ENCODE results near the gene CACNA2D1. TPM values are rescaled to one million over a fixed set of nuclear protein-coding genes. Genes with fewer than 3 reads are reported as not detected.

CACNA2D1 gene
- total RNA-seq, 1 experiment from 2014 or later = 0.27 TPM

- ChIA-PET POLR2A (no interaction called here), RAD21 (ENCODE audit: low non-redundant PET in 1 of 2, low total read pairs in 2 of 2, uncharacterized antibody in 2 of 2, unreplicated experiment in 2 of 2) (no interaction called here), CTCF (no interaction called here)
- ATAC-seq = no peak
- Histone ChIP-seq H3K9me2 (ENCODE audit: insufficient read depth) (no peaks in the 10 kb centered on the region), H2AFZ (ENCODE audit: low read depth, low read length, poor library complexity, severe bottlenecking) (peak overlapping the region; percentile 34), H3K4me2 (ENCODE audit: low read length) (no peak overlapping the region), H3K27me3 (ENCODE audit: insufficient read depth, low read length) (no peaks in the 10 kb centered on the region), H4K20me1 (ENCODE audit: insufficient read depth) (no peaks in the 10 kb centered on the region), H3K27ac (ENCODE audit: low read depth, low read length) (no peak overlapping the region), H3K79me2 (ENCODE audit: insufficient read depth, low read length) (no peaks in the 10 kb centered on the region), H3K4me1 (ENCODE audit: control insufficient read depth in 1 of 2, insufficient read depth in 2 of 2, low read length in 2 of 2) (no peaks in the 10 kb centered on the region), H3K4me3 (replicated peaks in 1 of 2; ENCODE audit: low read depth in 1 of 2, low read length in 2 of 2) (no peak overlapping the region), H3K9me3 (ENCODE audit: control insufficient read depth in 1 of 2, insufficient read depth in 1 of 2, low read depth in 1 of 2, low read length in 2 of 2) (no peaks in the 10 kb centered on the region), H3K36me3 (ENCODE audit: control insufficient read depth in 1 of 2, insufficient read depth in 2 of 2, low read length in 2 of 2) (no peaks in the 10 kb centered on the region), H3K9ac (ENCODE audit: low read length) (no peak overlapping the region)
- TF ChIP-seq MAX (IDR thresholded peaks at IDR 0.05) (no peak), SRF (IDR thresholded peaks at IDR 0.05; ENCODE audit: low read depth) (no peak), CBX3 (IDR thresholded peaks at IDR 0.05; ENCODE audit: low read depth) (no peak), EGR1 (IDR thresholded peaks at IDR 0.05; ENCODE audit: low read depth) (no peak), SP1 (IDR thresholded peaks at IDR 0.05; ENCODE audit: low read depth) (no peak), POLR2A (IDR thresholded peaks at IDR 0.05; ENCODE audit: borderline replicate concordance, extremely low read depth, insufficient read depth, insufficient read length) (no peak), ZFX (IDR thresholded peaks at IDR 0.05) (no peak), CEBPB (IDR thresholded peaks at IDR 0.05; ENCODE audit: low read depth) (no peak)
- DNase-seq (ENCODE audit: low read depth, low spot score) = no peak
- intact Hi-C loops (cut with micrococcal nuclease) = no loop called here
- no TSS peak for BruUV-seq (replicated peaks)
Observed at GRCh38 chr7:82087099-82087498, 356.5 kb downstream of the CACNA2D1 start.

GRCh38 chr7:82085116-82085515 lies 358.5 kb downstream of the CACNA2D1 start:
- RAD21 ChIA-PET (ENCODE audit: low non-redundant PET in 1 of 2, low total read pairs in 2 of 2, uncharacterized antibody in 2 of 2, unreplicated experiment in 2 of 2) = no interaction called here
- CTCF ChIA-PET = no interaction called here
- H4K20me1 ChIP-seq (ENCODE audit: insufficient read depth) = no peaks in the 10 kb centered on the region
- no peaks in the 10 kb centered on the region for H3K4me1 ChIP-seq (ENCODE audit: control insufficient read depth in 1 of 2, insufficient read depth in 2 of 2, low read length in 2 of 2)
- intact Hi-C loops (cut with micrococcal nuclease) = no loop called here
- no peaks in the 10 kb centered on the region for H3K9me3 ChIP-seq (ENCODE audit: control insufficient read depth in 1 of 2, insufficient read depth in 1 of 2, low read depth in 1 of 2, low read length in 2 of 2)
- ATAC-seq (no peak), DNase-seq (ENCODE audit: low read depth, low spot score) (no peak)
- no peak overlapping the region for H3K4me3 ChIP-seq (replicated peaks in 1 of 2; ENCODE audit: low read depth in 1 of 2, low read length in 2 of 2)
- H3K9ac ChIP-seq (ENCODE audit: low read length) = no peak overlapping the region
- POLR2A ChIA-PET = no interaction called here
- no peaks in the 10 kb centered on the region for H3K9me2 ChIP-seq (ENCODE audit: insufficient read depth)
- no peak overlapping the region for H3K27ac ChIP-seq (ENCODE audit: low read depth, low read length)
- H3K27me3 ChIP-seq (ENCODE audit: insufficient read depth, low read length) = no peaks in the 10 kb centered on the region
- no peaks in the 10 kb centered on the region for H3K79me2 ChIP-seq (ENCODE audit: insufficient read depth, low read length)
- BruUV-seq (replicated peaks) = no TSS peak
- H3K36me3 ChIP-seq (ENCODE audit: control insufficient read depth in 1 of 2, insufficient read depth in 2 of 2, low read length in 2 of 2) = no peaks in the 10 kb centered on the region
- TF ChIP-seq FOSL1 (IDR thresholded peaks at IDR 0.05; ENCODE audit: low read depth) (no peak), POLR2A (IDR thresholded peaks at IDR 0.05; ENCODE audit: borderline replicate concordance, extremely low read depth, insufficient read depth, insufficient read length) (no peak), EZH2 (IDR thresholded peaks at IDR 0.05) (no peak), EZH2phosphoT487 (IDR thresholded peaks at IDR 0.05; ENCODE audit: borderline replicate concordance) (no peak), YY1 (IDR thresholded peaks at IDR 0.05; ENCODE audit: extremely low read depth, insufficient replicate concordance, low read depth, low read length) (no peak), ELF1 (IDR thresholded peaks at IDR 0.05; ENCODE audit: borderline replicate concordance, low read depth) (no peak), POLR2AphosphoS5 (IDR thresholded peaks at IDR 0.05; ENCODE audit: low read depth, low read length) (no peak), ZBTB33 (IDR thresholded peaks at IDR 0.05; ENCODE audit: extremely low read depth, insufficient replicate concordance, low read length) (no peak), TCF7L2 (IDR thresholded peaks at IDR 0.05; ENCODE audit: borderline replicate concordance, extremely low read depth, insufficient read depth, insufficient read length) (no peak), SP1 (IDR thresholded peaks at IDR 0.05; ENCODE audit: low read depth) (no peak), ZFX (IDR thresholded peaks at IDR 0.05) (no peak)
- TF ChIP-seq, protein P1, sequence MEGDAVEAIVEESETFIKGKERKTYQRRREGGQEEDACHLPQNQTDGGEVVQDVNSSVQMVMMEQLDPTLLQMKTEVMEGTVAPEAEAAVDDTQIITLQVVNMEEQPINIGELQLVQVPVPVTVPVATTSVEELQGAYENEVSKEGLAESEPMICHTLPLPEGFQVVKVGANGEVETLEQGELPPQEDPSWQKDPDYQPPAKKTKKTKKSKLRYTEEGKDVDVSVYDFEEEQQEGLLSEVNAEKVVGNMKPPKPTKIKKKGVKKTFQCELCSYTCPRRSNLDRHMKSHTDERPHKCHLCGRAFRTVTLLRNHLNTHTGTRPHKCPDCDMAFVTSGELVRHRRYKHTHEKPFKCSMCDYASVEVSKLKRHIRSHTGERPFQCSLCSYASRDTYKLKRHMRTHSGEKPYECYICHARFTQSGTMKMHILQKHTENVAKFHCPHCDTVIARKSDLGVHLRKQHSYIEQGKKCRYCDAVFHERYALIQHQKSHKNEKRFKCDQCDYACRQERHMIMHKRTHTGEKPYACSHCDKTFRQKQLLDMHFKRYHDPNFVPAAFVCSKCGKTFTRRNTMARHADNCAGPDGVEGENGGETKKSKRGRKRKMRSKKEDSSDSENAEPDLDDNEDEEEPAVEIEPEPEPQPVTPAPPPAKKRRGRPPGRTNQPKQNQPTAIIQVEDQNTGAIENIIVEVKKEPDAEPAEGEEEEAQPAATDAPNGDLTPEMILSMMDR (IDR thresholded peaks at IDR 0.05 in 2 of 3, conservative IDR thresholded peaks at IDR 0.05 in 1 of 3; ENCODE audit: borderline replicate concordance in 1 of 3, insufficient read depth in 1 of 3, low read depth in 2 of 3, low read length in 2 of 3) = no peak
- no peak overlapping the region for H3K4me2 ChIP-seq (ENCODE audit: low read length)
- H2AFZ ChIP-seq (ENCODE audit: low read depth, low read length, poor library complexity, severe bottlenecking) = no peak overlapping the region

All from HCT116 (cell line).